Endothelial cell of umbilical vein (primary cell): ENCODE data around the gene BAG1. TPM values are rescaled to one million over a fixed set of nuclear protein-coding genes. Genes with fewer than 3 reads are reported as not detected.

Experiments used
- BruUV-seq: library from RNA; stranded (reverse); fragments of 400-500 nt; replicated peaks from 2 replicates; lab custom pipeline; 2021; lab: Mats Ljungman, UMichigan
- CTCF ChIA-PET: fragments of 300-600, 350-600 bp; sonication (Branson Sonifier 250); formaldehyde crosslinking; loops from one replicate; lab custom pipeline; 2021; ENCODE audit warnings: antibody characterized with exemption, inconsistent platforms; lab: Charles Lee
- POLR2A ChIA-PET: fragments of 300-600, 350-600 bp; sonication (Branson Sonifier 250); formaldehyde crosslinking; loops from one replicate; lab custom pipeline; 2021; ENCODE audit warnings: antibody characterized with exemption, inconsistent platforms; lab: Charles Lee
- DNase-seq: peaks from one replicate; pipeline ENCODE4 v3.0.0-alpha.2; 2011; ENCODE audit warnings: low read depth, low spot score
- FAIRE-seq: peaks from 2 replicates; lab custom pipeline; 2011; peaks lifted over from hg19 to GRCh38; lab: Jason Lieb, UNC
- H2AFZ ChIP-seq: 2 replicates; pipeline ENCODE4 v1.6.0; 2012; ENCODE audit warnings: low read depth, low read length, control low read depth, inconsistent platforms
- H3K27ac ChIP-seq: 2 replicates; pipeline ENCODE4 v1.5.1; 2011; ENCODE audit warnings: low read depth, mild to moderate bottlenecking, control low read depth, low read length, moderate library complexity; ENCODE audit not compliant: insufficient read depth
- H3K27me3 ChIP-seq, 2 experiments: 2 replicates each; pipeline versions ENCODE4 v1.6.0 to v1.6.1; 2011; ENCODE audit warnings: low read length in 2 of 2, mixed read lengths in 1 of 2; ENCODE audit not compliant: control insufficient read depth in 2 of 2, insufficient read depth in 2 of 2
- H3K36me3 ChIP-seq, 2 experiments: 2 replicates in 1 of 2; 3 replicates in 1 of 2; pipeline ENCODE4 v1.5.1; 2011; ENCODE audit warnings: low read length in 2 of 2, mild to moderate bottlenecking in 1 of 2, moderate library complexity in 1 of 2; ENCODE audit not compliant: control insufficient read depth in 2 of 2, insufficient read depth in 2 of 2; ENCODE audit errors: extremely low read depth in 1 of 2
- H3K4me1 ChIP-seq: 3 replicates; pipeline ENCODE4 v1.5.1; 2011; ENCODE audit warnings: mild to moderate bottlenecking, low read length; ENCODE audit not compliant: control insufficient read depth, insufficient read depth; ENCODE audit errors: extremely low read depth
- H3K4me2 ChIP-seq: 2 replicates; pipeline ENCODE4 v1.6.1; 2011; ENCODE audit warnings: low read length, control low read depth, mixed read lengths; ENCODE audit not compliant: insufficient read depth
- H3K4me3 ChIP-seq, 3 experiments: fragments of 200-600 bp in 1 of 3; sonication (generic), shearing (Covaris generic) in 1 of 3; replicated peaks in 1 of 3; 2 replicates each; pipeline ENCODE4 v1.5.1; 2011 to 2016; ENCODE audit warnings: control low read depth in 3 of 3, low read length in 3 of 3, mild to moderate bottlenecking in 2 of 3, inconsistent platforms in 1 of 3, low read depth in 1 of 3, moderate library complexity in 1 of 3; ENCODE audit not compliant: insufficient read depth in 1 of 3
- H3K79me2 ChIP-seq: 2 replicates; pipeline ENCODE4 v1.6.0; 2012; ENCODE audit warnings: low read length, inconsistent platforms; ENCODE audit not compliant: control insufficient read depth, insufficient read depth
- H3K9ac ChIP-seq: replicated peaks from 2 replicates; pipeline ENCODE3; 2011; ENCODE audit warnings: low read length, control low read depth; ENCODE audit not compliant: insufficient read depth; ENCODE audit errors: extremely low read depth
- H3K9me1 ChIP-seq: replicated peaks from 3 replicates; pipeline ENCODE4 v1.6.0; 2011; ENCODE audit warnings: mild to moderate bottlenecking, low read length; ENCODE audit not compliant: control insufficient read depth, insufficient read depth; ENCODE audit errors: extremely low read depth
- H3K9me3 ChIP-seq: replicated peaks from 2 replicates; pipeline ENCODE4 v1.5.1; 2012; ENCODE audit warnings: low read length, inconsistent platforms; ENCODE audit not compliant: control insufficient read depth, insufficient read depth
- H4K20me1 ChIP-seq: replicated peaks from 2 replicates; pipeline ENCODE3; 2011; ENCODE audit warnings: mild to moderate bottlenecking, low read length; ENCODE audit not compliant: control insufficient read depth, insufficient read depth; ENCODE audit errors: extremely low read depth
- EZH2 ChIP-seq: IDR thresholded peaks from 2 replicates; pipeline ENCODE4 v1.6.1; 2012; ENCODE audit warnings: borderline replicate concordance, low read depth, mild to moderate bottlenecking, moderate library complexity, low read length, inconsistent platforms; ENCODE audit not compliant: severe bottlenecking
- FOS ChIP-seq: IDR thresholded peaks from 2 replicates; pipeline ENCODE4 v1.6.1; 2011; ENCODE audit warnings: mild to moderate bottlenecking, low read length, moderate library complexity, borderline replicate concordance; ENCODE audit not compliant: insufficient read depth
- GATA2 ChIP-seq: IDR thresholded peaks from 2 replicates; pipeline ENCODE4 v1.7.0; 2011; ENCODE audit warnings: low read depth, mild to moderate bottlenecking, moderate library complexity, mixed read lengths, low read length; ENCODE audit not compliant: insufficient read length, insufficient read depth
- JUN ChIP-seq: IDR thresholded peaks from 2 replicates; pipeline ENCODE4 v1.6.1; 2011; ENCODE audit warnings: borderline replicate concordance, low read depth; ENCODE audit not compliant: insufficient read length, insufficient read depth
- MYC ChIP-seq: IDR thresholded peaks from one replicate; pipeline ENCODE4 v1.6.1; 2011; ENCODE audit warnings: mild to moderate bottlenecking, low read depth, low read length
- POLR2AphosphoS5 ChIP-seq: IDR thresholded peaks from 2 replicates; pipeline ENCODE4 v1.6.1; 2012; ENCODE audit warnings: low read depth, mild to moderate bottlenecking, control low read depth, low read length, moderate library complexity; ENCODE audit not compliant: insufficient read depth
- dilution Hi-C: fragments of 300-500 bp; cut with MboI; formaldehyde crosslinking; loops from one replicate; pipeline ENCODE4 v1.15.0; 2019; ENCODE audit warnings: low sequenced_read_pairs; ENCODE audit not compliant: extremely low pct_ligation_motif_present
- intact Hi-C: fragments of 100-400 bp; cut with micrococcal nuclease; formaldehyde crosslinking; loops from one replicate; pipeline ENCODE4 v1.10.0; 2022
- polyA plus RNA-seq, 4 experiments: library from polyadenylated mRNA; depleted of rRNA in 3 of 4; stranded (reverse) in 3 of 4; unstranded in 1 of 4; fragments of >200 nt; gene quantifications; 2 replicates each; pipeline versions ENCODE4 v1.2.1 to v1.2.3, GENCODE V29; 2011 to 2012; ENCODE audit warnings: missing spikeins in 1 of 4
- total RNA-seq: library from RNA; stranded (reverse); gene quantifications from 2 replicates; pipeline ENCODE4 v1.2.3, GENCODE V29; 2021
- TF ChIP-seq, protein P1 (sequence below), 2 donors: IDR thresholded peaks; 1 replicate in 1 of 2; 2 replicates in 1 of 2; pipeline ENCODE4 v1.5.1; 2011; ENCODE audit warnings: low read length in 2 of 2, mild to moderate bottlenecking in 2 of 2, moderate library complexity in 2 of 2, control low read depth in 1 of 2, inconsistent platforms in 1 of 2, low read depth in 1 of 2; ENCODE audit not compliant: insufficient read depth in 1 of 2; ENCODE audit errors: extremely low read depth in 1 of 2

Gene BAG1
- total and polyA plus RNA-seq, 2 donors (not counting 3 experiments of a cell fraction or from before 2014, with no cell fraction given) = 44.6 to 87.4 TPM

DNA sequence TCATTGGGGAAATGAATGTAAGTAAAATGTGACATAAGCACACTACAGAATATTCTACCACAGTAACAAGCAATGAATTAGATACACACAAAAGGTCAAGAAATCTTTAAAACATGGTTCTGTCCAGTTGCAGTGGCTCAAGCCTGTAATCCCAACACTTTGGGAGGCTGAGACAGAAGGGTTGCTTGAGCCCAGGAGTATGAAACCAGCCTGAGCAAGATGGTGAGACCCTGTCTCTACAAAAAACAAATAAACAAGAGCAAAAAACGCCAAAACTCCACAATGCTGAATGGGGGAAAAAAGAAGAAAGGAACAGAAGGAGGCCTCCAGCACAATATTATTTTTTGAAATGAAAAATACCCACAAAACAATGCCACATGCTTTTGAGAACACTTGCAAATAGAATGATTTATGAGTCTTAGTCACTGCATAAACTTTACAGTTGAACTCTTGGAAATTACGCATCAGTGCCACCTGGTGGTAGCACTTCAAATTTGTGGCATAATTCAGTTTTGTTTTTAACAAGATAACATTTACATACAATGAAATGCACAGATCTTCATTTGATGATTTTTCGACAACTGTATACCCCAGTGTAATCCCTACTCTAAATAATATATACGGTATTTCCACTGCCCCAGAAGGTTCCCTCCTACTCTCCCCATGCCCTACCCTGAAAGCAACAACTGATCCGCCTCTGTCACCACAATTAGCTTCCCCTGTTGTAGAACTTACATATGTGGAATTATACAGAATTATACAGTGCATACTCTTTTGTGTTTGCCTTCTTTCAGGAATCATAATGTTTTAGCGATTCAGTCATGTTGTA is 39.0 kb downstream of the BAG1 start:
- intact Hi-C loops = loop anchor here (1.0 to 5.0 kb wide), 6 partner anchors 58 to 643 kb away; partner anchors contain the start of genes B4GALT1 and SMU1
- dilution Hi-C loops = no loop called here
- FAIRE-seq = peak; percentile 94

More for the DNA sequence above, 39.0 kb downstream of the BAG1 start:
- Histone ChIP-seq H3K4me3 (no peak overlapping the region), H3K9me3 (no peaks in the 10 kb centered on the region), H2AFZ (peak overlapping the region; percentile 74), H3K4me1 (peaks cover 9% of the 10 kb centered on the region), H3K27ac (no peak overlapping the region), H3K27me3 (no peaks in the 10 kb centered on the region), H3K9ac (no peak overlapping the region), H3K36me3 (no peaks in the 10 kb centered on the region), H3K79me2 (no peaks in the 10 kb centered on the region), H3K4me2 (peak overlapping the region; percentile 46), H3K9me1 (no peaks in the 10 kb centered on the region), H4K20me1 (no peaks in the 10 kb centered on the region)
- POLR2A ChIA-PET = interaction anchor here (0.6 to 1.1 kb wide), 2 partner anchors 13 to 200 kb away, joined by 3 to 7 read pairs; partner anchors contain the start of gene DNAJA1
- BruUV-seq = no TSS peak
- CTCF ChIA-PET = interaction anchor here (0.6 to 3.0 kb wide), 37 partner anchors 9 to 644 kb away, joined by 3 to 67 read pairs (median 5); partner anchors contain the start of genes B4GALT1, SMU1 and SPINK4
- DNase-seq = peak; percentile 91
- TF ChIP-seq MYC (no peak), EZH2 (no peak), FOS (peak; percentile 48), GATA2 (no peak), JUN (peak; percentile 47), POLR2AphosphoS5 (no peak)
- TF ChIP-seq, protein P1, sequence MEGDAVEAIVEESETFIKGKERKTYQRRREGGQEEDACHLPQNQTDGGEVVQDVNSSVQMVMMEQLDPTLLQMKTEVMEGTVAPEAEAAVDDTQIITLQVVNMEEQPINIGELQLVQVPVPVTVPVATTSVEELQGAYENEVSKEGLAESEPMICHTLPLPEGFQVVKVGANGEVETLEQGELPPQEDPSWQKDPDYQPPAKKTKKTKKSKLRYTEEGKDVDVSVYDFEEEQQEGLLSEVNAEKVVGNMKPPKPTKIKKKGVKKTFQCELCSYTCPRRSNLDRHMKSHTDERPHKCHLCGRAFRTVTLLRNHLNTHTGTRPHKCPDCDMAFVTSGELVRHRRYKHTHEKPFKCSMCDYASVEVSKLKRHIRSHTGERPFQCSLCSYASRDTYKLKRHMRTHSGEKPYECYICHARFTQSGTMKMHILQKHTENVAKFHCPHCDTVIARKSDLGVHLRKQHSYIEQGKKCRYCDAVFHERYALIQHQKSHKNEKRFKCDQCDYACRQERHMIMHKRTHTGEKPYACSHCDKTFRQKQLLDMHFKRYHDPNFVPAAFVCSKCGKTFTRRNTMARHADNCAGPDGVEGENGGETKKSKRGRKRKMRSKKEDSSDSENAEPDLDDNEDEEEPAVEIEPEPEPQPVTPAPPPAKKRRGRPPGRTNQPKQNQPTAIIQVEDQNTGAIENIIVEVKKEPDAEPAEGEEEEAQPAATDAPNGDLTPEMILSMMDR (IDR thresholded peaks at IDR 0.05; ENCODE audit: extremely low read depth in 1 of 2, insufficient read depth in 1 of 2, low read depth in 1 of 2, low read length in 2 of 2) = peak; percentile 41 to 55
